Epidermal melanocyte (primary cell): ENCODE measurements around the gene PHF19.

Experiments
- DNase-seq: peaks from one replicate; pipeline ENCODE4 v3.0.0; 2011; ENCODE audit warnings: low spot score; ENCODE audit not compliant: insufficient read length

Gene PHF19

DNA sequence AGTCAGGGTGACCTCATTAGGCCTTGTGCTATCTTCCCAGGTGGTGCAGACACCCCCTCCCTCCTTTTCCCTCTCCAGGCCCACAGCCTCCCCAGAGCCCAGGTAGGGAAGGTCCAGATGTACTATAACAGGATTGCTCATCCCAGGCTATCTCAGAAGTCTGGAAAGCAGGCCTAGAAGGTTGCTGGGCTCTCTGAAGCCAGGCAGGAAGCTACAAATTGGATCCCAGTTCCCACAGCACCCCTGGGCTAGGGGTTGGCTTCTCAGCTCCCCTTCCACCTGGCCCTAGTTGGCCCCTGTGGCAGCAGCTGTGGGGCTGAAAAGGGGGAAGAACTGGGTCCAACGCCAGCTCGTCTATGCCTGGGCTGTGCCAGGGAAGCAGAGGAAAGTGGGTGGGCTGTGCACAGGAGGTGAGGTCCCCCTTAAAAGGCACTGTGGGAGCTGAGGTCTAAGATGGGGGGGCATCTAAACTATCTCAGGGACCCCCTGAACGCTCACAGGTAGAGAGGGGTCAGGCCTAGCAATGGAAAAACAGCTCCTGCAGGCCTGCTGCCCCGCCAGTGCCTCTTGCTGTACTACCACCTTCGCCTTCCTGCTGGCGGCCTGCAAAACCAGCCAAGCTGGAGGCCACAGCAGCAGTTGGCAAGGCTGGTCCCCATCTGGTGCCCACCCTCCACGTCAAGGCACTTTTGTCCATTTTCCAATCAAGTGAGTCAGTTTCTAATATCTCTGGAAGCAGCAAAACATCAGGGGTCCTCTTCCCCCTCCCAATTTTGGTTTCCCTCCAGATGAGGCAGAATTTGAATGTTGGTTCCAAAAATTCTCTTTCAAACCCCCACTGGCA, 20.9 kb downstream of the PHF19 start:
- DNase-seq: no peak

DNA sequence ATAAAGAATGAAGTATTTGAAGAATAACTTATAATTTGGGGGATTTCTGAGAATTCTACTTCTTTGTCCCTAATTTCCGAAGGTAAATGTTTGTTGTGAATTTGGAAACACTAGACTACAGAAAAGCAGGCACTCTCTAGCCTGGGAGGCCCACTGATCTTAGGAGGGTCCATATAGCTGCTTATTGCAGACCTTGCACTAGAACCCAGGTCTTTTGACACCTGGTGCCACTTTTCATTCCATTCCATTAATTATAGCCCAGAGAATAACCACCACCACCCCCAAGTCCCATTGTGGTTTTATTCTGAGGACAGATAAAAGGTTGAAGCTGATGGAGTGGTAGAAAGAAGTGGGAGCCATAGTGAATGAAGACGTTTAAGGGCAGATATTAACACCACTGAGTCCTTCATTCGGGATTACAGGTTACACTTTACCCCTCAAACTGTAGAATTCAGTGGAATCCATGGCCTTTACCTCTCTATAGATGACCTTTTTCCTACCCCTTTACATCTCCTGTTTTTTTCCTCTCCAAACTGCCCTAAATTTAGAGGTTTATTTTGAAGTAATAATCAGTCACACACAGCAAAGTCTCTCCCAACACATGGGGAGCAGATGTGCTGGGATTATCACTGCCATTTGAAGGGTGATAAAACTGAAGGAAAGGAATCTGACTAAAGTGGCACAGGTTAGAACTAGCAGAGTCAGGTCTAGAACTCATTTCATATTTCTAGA, 22.2 kb downstream of the PHF19 start:
- no peak for DNase-seq

DNA sequence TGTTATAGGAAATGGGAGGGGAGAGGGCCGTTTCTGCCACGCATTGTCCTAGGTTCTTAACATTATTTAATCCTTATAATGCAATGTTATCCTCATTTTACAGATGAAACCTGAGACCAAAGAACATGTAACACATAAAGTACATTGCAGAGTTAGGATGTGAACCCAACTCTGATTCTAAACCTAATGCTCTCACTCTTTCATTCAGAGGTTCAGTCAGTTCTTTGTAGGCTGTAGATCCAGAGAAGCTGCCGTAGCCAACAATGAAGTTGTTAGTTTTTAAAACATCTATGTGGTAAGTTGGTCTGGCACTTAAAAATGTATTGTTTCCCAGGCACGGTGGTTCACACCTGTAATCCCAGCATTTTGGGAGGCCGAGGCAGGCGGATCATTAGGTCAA, 23.8 kb downstream of the PHF19 start:
- no peak for DNase-seq

DNA sequence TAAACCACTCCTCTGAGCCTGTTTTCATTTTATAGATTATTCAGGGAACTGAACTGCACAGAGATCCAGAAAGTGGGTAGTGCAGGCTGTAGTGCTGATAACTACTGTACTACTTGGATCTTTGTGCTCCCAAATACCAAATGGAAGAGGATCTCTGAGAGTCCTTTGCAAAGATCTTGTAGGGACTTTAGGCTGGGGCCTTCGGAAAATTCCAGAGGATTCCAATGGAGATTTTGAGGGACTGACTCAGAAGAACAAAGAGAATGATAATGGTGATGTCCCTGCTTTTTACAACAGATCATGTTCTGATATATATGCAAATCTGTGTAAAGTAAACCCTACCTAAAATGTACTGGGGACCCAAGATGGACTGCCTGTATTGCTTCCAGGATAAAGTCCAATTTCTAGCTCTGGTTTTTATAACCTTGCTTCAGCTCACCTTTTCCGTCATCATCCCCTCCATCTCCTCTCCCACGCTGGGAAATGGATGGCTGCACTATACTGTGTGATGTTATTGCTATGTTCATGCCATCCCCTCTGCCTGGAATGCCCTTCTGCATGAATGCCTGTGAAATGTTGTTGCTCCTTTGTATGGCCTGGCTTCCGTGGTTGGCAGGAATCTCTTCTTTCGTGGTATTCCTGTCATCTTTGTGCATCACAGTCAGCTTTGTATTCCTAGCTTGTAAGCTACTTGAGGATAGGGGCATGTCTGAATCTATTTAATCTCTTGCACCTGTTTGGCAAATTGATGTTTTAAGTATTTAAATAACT, 24.6 kb downstream of the PHF19 start:
- DNase-seq: no peak

DNA sequence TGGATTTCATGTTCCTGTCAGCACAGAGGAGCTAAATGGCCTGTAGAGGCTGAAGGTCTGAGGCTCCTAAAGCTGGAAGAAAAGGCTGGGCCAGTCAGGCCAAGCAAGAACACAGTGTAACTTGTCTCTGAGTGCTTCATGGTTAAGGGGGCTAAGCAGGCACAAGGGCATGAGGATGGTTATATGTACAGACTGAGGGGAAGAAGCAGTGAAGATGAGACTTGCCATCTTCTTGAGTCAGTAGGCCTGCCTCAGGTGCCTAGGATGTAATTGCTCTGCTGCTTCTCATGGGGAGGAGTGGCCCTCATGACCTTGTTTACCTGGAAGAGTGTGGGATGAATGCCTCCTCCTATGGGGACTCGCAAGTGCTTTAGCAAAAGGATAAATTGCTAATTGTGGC, 25.5 kb downstream of the PHF19 start:
- DNase-seq: no peak

DNA sequence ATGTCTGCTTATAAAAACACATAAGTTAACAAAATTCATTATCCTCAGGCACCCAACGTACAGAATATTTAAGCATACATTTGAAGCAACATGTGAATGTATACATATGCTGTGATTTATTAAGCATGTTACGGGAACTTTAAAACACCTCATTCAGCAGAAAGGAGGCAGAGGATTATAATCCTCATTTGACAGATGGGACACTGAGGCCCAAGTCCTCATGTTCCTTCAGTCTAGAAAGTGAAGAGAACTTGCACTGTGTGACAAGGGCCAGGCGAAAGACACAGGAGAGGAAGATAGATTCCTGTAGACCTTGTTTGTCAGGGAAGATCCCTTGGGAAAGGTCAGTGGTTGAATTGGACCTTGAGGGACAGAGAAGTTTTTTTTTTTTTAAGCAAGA, 26.7 kb downstream of the PHF19 start:
- DNase-seq: no peak

DNA sequence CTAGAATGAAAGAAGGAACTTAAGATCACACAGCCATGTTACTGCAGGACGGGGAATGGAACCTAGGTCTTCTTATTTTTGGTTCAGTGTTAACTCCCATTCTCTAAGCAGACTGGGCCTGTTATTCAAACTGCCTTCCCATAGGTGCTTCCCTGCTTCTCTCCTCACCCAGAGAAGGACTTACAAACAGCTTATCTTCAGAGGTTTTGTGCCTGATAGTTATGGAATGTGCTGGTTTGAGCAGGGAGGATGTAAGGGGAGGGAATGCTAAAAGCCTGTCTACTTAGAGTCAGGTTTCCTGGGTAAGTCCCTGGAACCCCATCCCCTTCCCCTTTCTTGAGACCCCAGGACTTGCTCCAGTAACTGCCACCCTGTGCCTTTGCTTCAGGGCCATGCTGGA, 30.1 kb downstream of the PHF19 start:
- DNase-seq: no peak

DNA sequence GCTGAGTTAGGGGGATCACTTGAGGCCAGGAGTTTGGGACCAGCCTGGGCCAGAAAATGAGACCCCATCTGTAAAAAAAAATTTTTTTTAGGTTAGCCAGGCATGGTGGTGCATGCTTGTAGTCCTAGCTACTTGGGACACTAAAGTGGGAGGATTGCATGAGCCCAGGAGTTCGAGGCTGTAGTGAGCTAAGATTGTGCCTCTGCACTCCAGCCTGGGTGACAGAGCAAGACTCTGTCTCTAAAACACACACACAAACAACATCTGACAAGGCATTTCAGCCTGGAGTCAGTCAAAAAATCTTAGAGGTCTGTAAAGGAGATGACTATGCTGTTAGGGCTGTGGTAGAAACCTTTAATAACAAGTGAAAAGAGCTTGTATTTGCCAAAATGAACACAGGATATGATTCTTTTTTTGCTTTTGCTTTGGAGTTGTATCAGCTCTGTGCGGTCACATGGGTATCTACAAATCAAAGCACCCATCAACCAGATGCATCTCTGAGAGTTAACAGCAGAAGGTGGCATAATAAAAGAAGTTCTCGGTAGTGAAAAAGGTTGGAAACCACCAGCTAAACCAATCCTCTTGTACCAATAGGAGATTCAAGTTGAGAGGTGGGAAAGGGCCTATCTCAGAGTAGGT, 30.6 kb downstream of the PHF19 start:
- DNase-seq: no peak

DNA sequence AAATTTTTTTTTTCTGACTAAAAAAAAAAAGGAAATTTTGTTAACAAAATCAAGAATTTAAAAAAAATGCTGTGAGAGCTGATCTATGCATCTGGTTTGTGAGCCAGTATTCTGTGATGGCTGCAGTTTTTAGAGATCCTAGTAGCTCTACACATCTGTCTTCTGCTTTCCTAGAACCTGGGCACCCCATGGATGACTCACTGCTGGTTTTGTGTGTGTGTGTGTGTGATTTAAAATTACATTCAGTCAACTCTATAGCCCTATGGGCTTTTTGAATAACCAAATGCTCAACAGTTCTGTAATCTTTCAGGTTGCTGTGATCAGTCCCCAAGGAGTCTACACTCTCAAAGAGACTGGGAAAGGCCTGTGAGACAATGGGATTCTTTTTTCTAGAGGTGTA, 31.7 kb downstream of the PHF19 start:
- DNase-seq: no peak

DNA sequence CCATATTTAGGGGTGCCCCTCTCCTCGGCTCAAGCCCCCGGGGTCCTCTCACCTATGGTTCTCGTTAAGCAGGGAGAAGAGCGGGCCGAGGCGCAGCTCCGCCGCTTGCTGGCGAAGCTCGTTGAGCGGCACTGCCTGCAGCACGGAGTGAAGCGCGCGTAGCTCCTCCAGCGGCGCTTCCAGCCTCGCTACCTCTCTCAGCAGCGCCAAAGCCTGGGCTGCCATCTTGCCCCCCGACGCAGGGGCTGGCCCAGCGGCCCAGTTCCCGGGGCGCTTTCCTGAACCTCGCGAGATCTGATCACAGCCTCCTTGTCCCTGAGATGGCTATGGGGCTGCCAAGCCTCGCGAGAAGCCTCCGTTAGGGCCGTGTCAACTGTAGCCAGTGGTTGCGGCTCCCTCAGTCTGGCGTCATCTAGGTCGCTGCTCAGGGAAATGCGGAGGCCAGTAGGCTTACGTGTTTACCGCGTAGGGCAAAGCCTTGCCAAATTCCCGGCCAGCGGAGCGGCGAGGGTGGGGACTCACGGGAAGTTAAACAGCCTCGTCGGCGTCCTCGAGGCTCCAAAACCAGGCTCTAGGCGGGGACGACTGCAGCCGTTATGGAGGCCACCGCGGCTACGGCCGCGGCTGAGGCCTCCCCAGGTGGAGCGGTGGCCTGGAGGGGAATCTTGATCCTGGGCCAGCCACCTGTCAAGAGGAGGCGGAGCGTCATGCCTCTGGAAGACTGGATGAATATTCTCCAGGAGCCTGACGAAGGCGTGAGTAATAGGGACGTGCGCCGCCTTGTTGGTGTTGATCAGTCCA, 34.1 kb downstream of the PHF19 start, which contains the start of gene PSMD5:
Gene PSMD5 (minus strand): TSS at position 238 of the 801 bp plus-strand sequence. CDS start 13 bp downstream, at position 225.
- peak; percentile 95 for DNase-seq

DNA sequence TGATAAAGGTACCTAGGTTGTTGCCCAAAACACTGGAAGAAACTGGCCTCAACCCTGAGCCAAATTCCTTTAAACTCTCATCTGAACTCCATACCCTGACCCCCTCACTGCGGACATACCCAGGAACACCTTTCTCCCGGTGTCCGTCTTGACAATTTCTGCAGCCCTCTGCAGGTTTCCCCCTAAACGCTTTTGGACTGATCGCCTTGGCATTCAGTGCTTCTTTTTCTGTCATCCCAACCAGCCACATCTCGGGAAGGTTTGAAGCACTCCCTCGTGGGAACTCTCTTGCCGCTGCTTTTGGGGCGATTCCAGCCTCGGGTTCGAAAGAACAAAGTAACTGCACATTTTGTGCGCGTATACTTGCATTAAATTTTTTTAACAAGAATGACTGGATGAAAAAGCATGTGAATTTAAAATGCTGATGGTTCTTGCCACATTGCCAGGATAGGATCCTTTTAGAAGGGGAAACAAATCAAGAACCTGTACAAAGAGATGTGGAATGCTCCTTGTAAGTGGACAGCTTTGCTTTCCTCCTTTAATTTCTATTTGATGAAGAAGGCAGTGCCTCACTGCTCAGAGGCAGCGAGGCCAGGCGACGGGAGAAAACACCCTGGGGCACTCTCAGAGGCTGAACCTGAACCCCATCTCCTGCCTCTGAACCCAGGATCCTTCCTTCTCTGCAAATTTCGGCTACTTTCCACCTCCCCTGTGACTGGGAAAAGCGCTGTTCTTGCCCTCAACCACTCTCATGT, 34.9 kb downstream of the PHF19 start:
- no peak for DNase-seq

DNA sequence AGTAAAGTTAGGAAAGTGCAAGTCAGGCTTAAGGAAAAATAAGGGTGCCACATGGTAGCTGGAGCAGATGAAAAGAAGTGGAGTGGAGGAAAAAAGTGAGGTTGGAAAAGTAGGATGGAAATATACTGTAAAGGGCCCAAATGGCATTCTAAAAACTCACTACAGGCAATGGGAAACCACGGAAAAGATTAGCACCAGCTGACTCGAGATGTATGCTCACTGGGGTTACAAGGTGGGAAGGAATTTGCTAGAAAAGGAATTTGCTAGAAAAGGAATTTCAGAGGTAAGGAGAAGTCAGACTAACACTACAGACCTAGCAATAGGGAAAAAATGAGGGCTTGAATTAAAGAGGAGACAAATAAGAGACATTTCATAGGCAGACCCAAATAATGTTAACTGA, 37.8 kb downstream of the PHF19 start:
- no peak for DNase-seq

DNA sequence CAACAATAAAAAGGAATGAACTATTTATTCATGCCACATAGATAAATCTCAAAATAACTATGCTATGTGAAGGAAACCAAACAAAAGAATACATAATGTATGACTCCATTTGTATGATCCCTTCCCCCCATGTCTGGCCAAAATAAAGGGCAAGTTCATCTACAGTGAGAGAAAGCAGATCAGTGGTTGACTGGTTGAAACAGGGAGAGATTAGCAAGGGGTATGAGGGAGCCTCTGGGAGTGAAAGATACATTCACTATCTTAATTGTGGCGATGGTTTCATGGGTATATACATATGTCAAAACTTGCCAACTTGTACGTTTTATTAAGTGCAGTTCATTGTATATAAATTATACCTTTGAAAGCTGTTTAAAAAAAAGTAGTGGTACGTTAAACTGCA, 39.1 kb downstream of the PHF19 start:
- no peak for DNase-seq

DNA sequence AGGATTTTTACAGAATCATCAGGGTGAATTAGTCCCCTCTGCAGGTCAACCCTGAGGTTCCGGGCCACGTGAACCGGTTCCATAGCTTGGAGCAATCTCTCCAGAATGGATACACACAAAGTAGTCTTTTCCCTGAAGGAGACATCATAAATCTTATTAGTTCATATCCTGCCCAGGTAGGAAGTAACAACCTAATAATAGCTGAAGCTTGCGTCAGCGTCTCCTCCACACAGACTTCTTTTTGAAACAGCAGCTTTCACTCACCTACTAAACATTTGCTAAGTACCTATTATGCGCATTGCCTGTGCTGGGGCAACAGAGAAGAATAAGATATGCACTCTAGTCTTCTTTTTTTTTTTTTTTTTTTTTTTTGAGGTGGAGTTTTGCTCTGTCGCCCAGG, 43.7 kb downstream of the PHF19 start:
- no peak for DNase-seq

DNA sequence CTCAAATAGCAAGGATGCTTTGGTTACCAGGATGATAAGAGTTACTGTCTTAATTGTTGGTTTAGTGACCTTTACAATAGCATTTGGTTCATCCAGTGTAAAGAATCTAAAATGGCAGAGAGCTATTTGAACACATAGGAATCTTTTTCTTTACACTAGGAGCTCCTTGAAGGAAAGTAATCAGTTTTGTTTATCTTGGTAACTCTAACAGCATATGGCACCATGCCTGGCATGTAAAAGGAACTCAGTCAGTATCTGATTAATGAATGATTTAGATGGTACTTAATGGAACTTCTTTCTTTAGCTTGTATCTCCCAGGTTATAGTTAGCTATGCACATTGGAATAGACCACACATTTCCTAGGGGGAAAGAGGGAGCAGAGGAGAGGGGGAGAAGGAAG, 44.2 kb downstream of the PHF19 start:
- no peak for DNase-seq

DNA sequence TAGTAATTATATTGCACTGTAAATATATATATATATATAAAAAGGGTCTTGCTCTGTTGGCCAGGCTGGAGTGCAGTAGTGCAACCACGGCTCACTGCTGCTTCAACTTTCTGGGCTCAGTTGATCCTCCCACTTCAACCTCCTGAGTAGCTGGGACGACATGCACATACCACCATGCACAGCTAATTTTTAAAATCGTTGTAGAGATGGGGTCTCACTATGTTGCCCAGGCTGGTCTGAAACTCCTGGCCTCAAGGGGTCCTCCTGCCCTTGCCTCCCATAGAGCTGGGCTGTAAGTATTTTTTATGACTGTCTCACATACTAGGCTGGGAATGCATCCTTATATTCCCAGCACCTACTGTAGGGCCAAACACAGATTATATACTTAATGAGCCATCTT, 46.1 kb downstream of the PHF19 start:
- no peak for DNase-seq

DNA sequence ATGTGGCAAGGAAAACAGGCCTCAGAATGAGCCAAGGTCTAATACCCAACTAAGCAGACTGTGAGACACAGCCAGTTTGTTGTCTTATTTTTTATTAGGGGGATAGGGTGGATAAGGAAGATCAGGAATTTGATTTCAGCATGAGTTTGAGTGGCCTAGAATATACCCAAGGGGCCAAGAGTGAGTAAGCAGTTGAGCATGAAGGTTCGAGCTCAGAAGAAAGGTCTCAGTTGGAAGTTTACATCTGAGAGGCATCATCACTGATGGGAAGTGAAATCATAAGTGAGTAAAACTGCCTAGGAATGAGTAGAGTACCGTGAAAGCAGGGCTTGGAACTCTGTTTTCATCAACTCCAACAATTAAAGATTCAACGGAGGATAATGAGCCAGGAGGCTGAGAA, 46.8 kb downstream of the PHF19 start:
- no peak for DNase-seq

DNA sequence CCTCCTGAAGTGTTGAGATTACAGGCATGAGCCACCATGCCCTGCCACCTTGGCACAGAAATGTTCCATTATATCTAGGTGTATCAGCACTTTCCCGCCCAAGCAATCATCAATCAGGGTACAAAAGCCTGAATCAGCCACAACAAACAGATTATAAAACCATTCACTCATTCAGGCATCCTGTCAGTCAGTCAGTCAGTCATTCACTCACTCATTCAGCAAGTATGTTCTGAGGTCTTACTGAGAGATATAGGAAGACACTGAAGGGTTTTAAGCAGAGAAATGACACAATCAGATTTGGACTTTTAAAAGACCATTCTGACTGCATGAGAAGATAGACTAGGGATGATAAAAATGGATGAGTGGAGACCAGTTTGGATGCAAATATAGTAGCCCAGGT, 47.3 kb downstream of the PHF19 start:
- DNase-seq: no peak

DNA sequence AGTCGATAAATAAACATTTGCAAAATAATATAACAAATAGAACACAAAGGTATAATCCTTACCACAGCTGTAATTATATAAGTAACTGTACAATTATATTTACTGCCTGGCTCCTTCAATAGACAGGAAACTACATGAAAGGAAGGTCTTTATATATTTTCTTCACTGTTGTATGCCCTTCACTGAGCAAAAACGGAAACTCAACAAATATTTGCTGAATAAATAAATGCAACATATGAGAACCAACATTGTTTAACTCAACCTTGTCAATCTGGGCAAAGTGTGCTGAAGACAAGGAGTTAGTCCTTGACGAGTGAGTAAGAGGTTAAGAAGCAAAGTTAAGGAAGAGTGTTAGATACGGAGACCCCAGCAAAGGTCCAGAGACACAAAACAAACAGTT, 56.9 kb downstream of the PHF19 start:
- no peak for DNase-seq

DNA sequence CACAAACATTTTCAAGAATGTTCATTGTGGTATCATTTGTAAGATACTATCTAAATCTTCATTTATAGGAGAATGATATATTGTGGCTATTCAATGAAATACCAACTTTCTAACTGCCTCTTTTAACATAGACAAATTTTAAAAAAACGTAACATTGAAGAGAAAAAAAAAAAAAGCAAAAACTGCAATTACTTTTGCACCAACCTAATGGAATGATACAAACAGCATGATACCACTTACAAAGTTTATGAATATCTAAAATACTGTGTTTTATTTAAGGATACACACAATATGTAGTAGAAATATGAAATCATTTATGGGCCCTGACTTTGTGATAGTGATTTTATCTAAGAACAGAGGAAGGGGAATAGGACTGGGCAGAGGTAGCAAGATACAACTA, 58.4 kb downstream of the PHF19 start:
- no peak for DNase-seq
